A673 (cell line): Measurements from ENCODE around the gene NYNRIN.

ENCODE experiments used
- EZH2 ChIP-seq: fragments of 200-600 bp; sonication (generic); IDR thresholded peaks from 2 replicates; pipeline ENCODE4 v1.6.1; 2017; ENCODE audit warnings: borderline replicate concordance, low read depth, mild to moderate bottlenecking, mixed read lengths, antibody characterized with exemption, low read length; ENCODE audit not compliant: poor library complexity, severe bottlenecking
- TF ChIP-seq, protein P1 (sequence below): fragments of 300-800, 200-600 bp; sonication (generic); conservative IDR thresholded peaks from 2 replicates; pipeline ENCODE4 v1.5.1; 2017; ENCODE audit warnings: low read depth, mild to moderate bottlenecking, antibody characterized with exemption, low read length, moderate library complexity, mixed read lengths

DNA sequence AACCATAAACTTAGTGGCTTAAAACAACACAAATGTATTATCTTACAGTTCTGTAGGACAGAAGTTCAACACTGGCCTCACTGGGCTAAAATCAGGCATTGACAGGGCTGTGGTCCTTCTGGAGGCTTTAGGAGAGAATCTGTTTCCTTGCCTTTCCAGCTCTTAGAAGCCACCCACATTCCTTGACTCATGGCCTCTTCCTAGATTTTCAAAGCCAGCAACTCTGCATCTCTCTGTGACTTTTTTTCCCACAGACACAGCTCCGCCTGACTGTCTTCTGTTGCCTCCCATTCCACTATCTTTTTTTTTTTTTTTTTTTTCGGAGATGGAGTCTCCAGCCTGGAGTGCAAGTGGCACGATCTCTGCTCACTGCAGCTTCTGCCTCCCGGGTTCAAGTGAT is 42.6 kb upstream of the NYNRIN start:
- TF ChIP-seq, protein P1, sequence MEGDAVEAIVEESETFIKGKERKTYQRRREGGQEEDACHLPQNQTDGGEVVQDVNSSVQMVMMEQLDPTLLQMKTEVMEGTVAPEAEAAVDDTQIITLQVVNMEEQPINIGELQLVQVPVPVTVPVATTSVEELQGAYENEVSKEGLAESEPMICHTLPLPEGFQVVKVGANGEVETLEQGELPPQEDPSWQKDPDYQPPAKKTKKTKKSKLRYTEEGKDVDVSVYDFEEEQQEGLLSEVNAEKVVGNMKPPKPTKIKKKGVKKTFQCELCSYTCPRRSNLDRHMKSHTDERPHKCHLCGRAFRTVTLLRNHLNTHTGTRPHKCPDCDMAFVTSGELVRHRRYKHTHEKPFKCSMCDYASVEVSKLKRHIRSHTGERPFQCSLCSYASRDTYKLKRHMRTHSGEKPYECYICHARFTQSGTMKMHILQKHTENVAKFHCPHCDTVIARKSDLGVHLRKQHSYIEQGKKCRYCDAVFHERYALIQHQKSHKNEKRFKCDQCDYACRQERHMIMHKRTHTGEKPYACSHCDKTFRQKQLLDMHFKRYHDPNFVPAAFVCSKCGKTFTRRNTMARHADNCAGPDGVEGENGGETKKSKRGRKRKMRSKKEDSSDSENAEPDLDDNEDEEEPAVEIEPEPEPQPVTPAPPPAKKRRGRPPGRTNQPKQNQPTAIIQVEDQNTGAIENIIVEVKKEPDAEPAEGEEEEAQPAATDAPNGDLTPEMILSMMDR: no peak
- TF ChIP-seq EZH2: no peak
